Astrocyte (in vitro differentiated cells and primary cell): Measurements from ENCODE around the gene RAB36. TPM values are rescaled to one million over a fixed set of nuclear protein-coding genes. Genes with fewer than 3 reads are reported as not detected.

ENCODE experiments used
- DNase-seq: peaks from one replicate; pipeline ENCODE4 v3.0.0-alpha.2; 2010; ENCODE audit warnings: low read depth
- FAIRE-seq: peaks from 2 replicates; lab custom pipeline; 2011; peaks lifted over from hg19 to GRCh38; lab: Jason Lieb, UNC
- H2AFZ ChIP-seq: 2 replicates; pipeline ENCODE4 v1.6.0; 2012; ENCODE audit warnings: low read depth, low read length, inconsistent platforms
- H3K27ac ChIP-seq: 2 replicates; pipeline ENCODE4 v1.5.1; 2011; ENCODE audit warnings: low read depth, low read length, inconsistent platforms
- H3K27me3 ChIP-seq: 2 replicates; pipeline ENCODE4 v1.6.0; 2011; ENCODE audit warnings: low read length, inconsistent platforms; ENCODE audit not compliant: insufficient read depth
- H3K36me3 ChIP-seq: 2 replicates; pipeline ENCODE4 v1.5.1; 2011; ENCODE audit warnings: low read length, inconsistent platforms; ENCODE audit not compliant: insufficient read depth
- H3K4me1 ChIP-seq: 2 replicates; pipeline ENCODE4 v1.5.1; 2011; ENCODE audit warnings: low read length, inconsistent platforms; ENCODE audit not compliant: insufficient read depth
- H3K4me2 ChIP-seq: 2 replicates; pipeline ENCODE4 v1.6.0; 2012; ENCODE audit warnings: low read length, inconsistent platforms
- H3K4me3 ChIP-seq: 2 replicates; pipeline ENCODE4 v1.5.1; 2011; ENCODE audit warnings: low read depth, mild to moderate bottlenecking, low read length, inconsistent platforms; ENCODE audit not compliant: insufficient read depth
- H3K79me2 ChIP-seq: 2 replicates; pipeline ENCODE4 v1.6.0; 2012; ENCODE audit warnings: mild to moderate bottlenecking, low read length, inconsistent platforms; ENCODE audit not compliant: insufficient read depth
- H3K9ac ChIP-seq: 2 replicates; pipeline ENCODE4 v1.6.0; 2012; ENCODE audit warnings: mild to moderate bottlenecking, low read length, inconsistent platforms
- H3K9me3 ChIP-seq: 2 replicates; pipeline ENCODE4 v1.5.1; 2012; ENCODE audit warnings: low read depth, mild to moderate bottlenecking, low read length, inconsistent platforms; ENCODE audit not compliant: insufficient read depth
- H4K20me1 ChIP-seq: 2 replicates; pipeline ENCODE4 v1.6.0; 2012; ENCODE audit warnings: low read length, inconsistent platforms; ENCODE audit not compliant: insufficient read depth
- H3K27ac Mint-ChIP-seq: one replicate; pipeline ENCODE4 v1.8.0; 2021; ENCODE audit warnings: mild to moderate bottlenecking, mixed read lengths; ENCODE audit not compliant: unreplicated experiment
- H3K27me3 Mint-ChIP-seq: one replicate; pipeline ENCODE4 v1.8.0; 2021; ENCODE audit warnings: low read depth, mixed read lengths; ENCODE audit not compliant: unreplicated experiment
- H3K36me3 Mint-ChIP-seq: one replicate; pipeline ENCODE4 v1.8.0; 2021; ENCODE audit warnings: low read depth, mixed read lengths; ENCODE audit not compliant: unreplicated experiment
- H3K4me1 Mint-ChIP-seq: one replicate; pipeline ENCODE4 v1.8.0; 2021; ENCODE audit warnings: low read depth, mixed read lengths; ENCODE audit not compliant: unreplicated experiment
- H3K4me3 Mint-ChIP-seq: one replicate; pipeline ENCODE4 v1.8.0; 2021; ENCODE audit warnings: mild to moderate bottlenecking, moderate library complexity, mixed read lengths; ENCODE audit not compliant: unreplicated experiment
- H3K9me3 Mint-ChIP-seq: one replicate; pipeline ENCODE4 v1.8.0; 2021; ENCODE audit warnings: mild to moderate bottlenecking, mixed read lengths; ENCODE audit not compliant: unreplicated experiment
- EZH2 ChIP-seq: IDR thresholded peaks from 2 replicates; pipeline ENCODE4 v1.6.1; 2012; ENCODE audit warnings: mild to moderate bottlenecking, low read length, inconsistent platforms; ENCODE audit not compliant: insufficient read depth
- total RNA-seq: library from RNA; stranded (reverse); gene quantifications from 2 replicates; pipeline ENCODE4 v1.2.1, GENCODE V29; 2021
- TF ChIP-seq, protein P1 (sequence below): IDR thresholded peaks from 2 replicates; pipeline ENCODE4 v1.5.1; 2011; ENCODE audit warnings: low read depth, mild to moderate bottlenecking, inconsistent platforms, low read length, moderate library complexity; ENCODE audit not compliant: insufficient read depth

Gene RAB36
- total RNA-seq, 1 donor from 2014 or later, result 5.2 TPM

DNA sequence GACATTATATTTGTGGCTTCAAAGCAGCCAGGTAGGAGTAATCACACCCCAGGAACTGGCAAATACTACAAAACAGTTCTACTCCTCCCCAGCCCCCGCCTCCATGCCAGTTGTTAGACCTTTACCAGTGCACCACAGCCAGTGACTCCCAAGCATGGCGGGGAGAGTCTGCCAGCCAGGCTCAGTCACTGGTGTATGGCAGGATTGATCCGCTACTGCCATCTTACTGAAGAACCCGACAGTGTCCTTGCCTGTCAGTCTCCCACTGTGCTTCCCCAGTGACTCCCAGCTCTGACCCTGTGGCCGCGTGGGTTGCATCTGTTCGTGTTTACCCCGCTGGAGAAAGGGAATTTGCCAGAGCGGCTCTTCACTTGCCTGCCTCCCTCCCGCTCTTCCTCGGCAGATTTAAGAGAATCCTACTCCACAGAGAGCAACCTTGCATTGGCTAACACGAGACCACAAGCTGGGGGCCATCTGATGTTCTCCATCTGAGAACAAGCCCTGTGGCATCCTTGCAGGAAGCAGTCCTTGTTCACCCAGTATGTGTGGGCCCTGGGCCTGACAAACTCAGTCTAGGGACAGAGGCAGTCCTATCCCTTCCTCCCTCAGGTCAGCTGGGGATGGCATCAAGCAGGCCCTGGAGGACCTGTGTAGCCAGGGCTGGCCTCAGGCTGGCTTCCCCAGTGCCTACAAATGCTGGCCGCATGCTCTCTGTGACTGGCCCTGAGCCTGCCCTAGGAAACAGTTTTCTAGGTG lies 41.9 kb upstream of the RAB36 start:
- no peaks in the 10 kb centered on the region for H3K27me3 ChIP-seq
- Mint-ChIP-seq H3K9me3 (no peaks in the 10 kb centered on the region), H3K27me3 (peaks cover 40% of the 10 kb centered on the region), H3K36me3 (no peaks in the 10 kb centered on the region), H3K4me1 (no peaks in the 10 kb centered on the region), H3K27ac (no peak overlapping the region), H3K4me3 (no peak overlapping the region)
- no peak overlapping the region for H3K4me3 ChIP-seq
- no peak overlapping the region for H3K27ac ChIP-seq
- no peaks in the 10 kb centered on the region for H4K20me1 ChIP-seq
- TF ChIP-seq EZH2, result no peak
- TF ChIP-seq, protein P1, sequence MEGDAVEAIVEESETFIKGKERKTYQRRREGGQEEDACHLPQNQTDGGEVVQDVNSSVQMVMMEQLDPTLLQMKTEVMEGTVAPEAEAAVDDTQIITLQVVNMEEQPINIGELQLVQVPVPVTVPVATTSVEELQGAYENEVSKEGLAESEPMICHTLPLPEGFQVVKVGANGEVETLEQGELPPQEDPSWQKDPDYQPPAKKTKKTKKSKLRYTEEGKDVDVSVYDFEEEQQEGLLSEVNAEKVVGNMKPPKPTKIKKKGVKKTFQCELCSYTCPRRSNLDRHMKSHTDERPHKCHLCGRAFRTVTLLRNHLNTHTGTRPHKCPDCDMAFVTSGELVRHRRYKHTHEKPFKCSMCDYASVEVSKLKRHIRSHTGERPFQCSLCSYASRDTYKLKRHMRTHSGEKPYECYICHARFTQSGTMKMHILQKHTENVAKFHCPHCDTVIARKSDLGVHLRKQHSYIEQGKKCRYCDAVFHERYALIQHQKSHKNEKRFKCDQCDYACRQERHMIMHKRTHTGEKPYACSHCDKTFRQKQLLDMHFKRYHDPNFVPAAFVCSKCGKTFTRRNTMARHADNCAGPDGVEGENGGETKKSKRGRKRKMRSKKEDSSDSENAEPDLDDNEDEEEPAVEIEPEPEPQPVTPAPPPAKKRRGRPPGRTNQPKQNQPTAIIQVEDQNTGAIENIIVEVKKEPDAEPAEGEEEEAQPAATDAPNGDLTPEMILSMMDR, result no peak
- DNase-seq, result no peak
- H3K4me1 ChIP-seq, result no peaks in the 10 kb centered on the region
- H3K9ac ChIP-seq, result no peak overlapping the region
- no peaks in the 10 kb centered on the region for H3K36me3 ChIP-seq
- H3K79me2 ChIP-seq, result no peaks in the 10 kb centered on the region
- no peak overlapping the region for H2AFZ ChIP-seq
- H3K9me3 ChIP-seq, result no peaks in the 10 kb centered on the region
- FAIRE-seq, result no peak
- H3K4me2 ChIP-seq, result no peak overlapping the region

- Histone ChIP-seq H2AFZ (no peak overlapping the region), H3K4me2 (no peak overlapping the region), H3K36me3 (no peaks in the 10 kb centered on the region), H3K4me1 (no peaks in the 10 kb centered on the region), H3K9ac (no peak overlapping the region), H3K4me3 (no peak overlapping the region), H4K20me1 (no peaks in the 10 kb centered on the region), H3K79me2 (no peaks in the 10 kb centered on the region), H3K27me3 (no peaks in the 10 kb centered on the region), H3K27ac (no peak overlapping the region), H3K9me3 (no peaks in the 10 kb centered on the region)
- H3K36me3 Mint-ChIP-seq, result peaks cover 3% of the 10 kb centered on the region
- H3K27me3 Mint-ChIP-seq, result peaks cover 45% of the 10 kb centered on the region
- no peak overlapping the region for H3K27ac Mint-ChIP-seq
- FAIRE-seq (no peak), DNase-seq (no peak)
- H3K9me3 Mint-ChIP-seq, result no peaks in the 10 kb centered on the region
- H3K4me3 Mint-ChIP-seq, result no peak overlapping the region
- H3K4me1 Mint-ChIP-seq, result no peaks in the 10 kb centered on the region
- TF ChIP-seq, protein P1, result no peak
- TF ChIP-seq EZH2, result no peak
These were observed 40.9 kb upstream of the RAB36 start for GRCh38 chr22:23104187-23104971.

- TF ChIP-seq, protein P1, result no peak
- TF ChIP-seq EZH2, result no peak
- H3K27me3 ChIP-seq, result no peaks in the 10 kb centered on the region
- H3K4me1 ChIP-seq, result no peaks in the 10 kb centered on the region
- H3K27ac ChIP-seq, result no peak overlapping the region
- DNase-seq, result no peak
- Mint-ChIP-seq H3K4me1 (no peaks in the 10 kb centered on the region), H3K27me3 (peaks cover 39% of the 10 kb centered on the region), H3K27ac (no peak overlapping the region), H3K9me3 (no peaks in the 10 kb centered on the region), H3K36me3 (peaks cover 3% of the 10 kb centered on the region), H3K4me3 (no peak overlapping the region)
- H3K9ac ChIP-seq, result no peak overlapping the region
- H2AFZ ChIP-seq, result no peak overlapping the region
- no peaks in the 10 kb centered on the region for H4K20me1 ChIP-seq
- FAIRE-seq, result no peak
- no peaks in the 10 kb centered on the region for H3K79me2 ChIP-seq
- no peaks in the 10 kb centered on the region for H3K36me3 ChIP-seq
- H3K4me3 ChIP-seq, result no peak overlapping the region
- H3K9me3 ChIP-seq, result no peaks in the 10 kb centered on the region
- H3K4me2 ChIP-seq, result no peak overlapping the region
These were observed 40.0 kb upstream of the RAB36 start for GRCh38 chr22:23105304-23105703.
